Panc1 (cell line): ENCODE results near the gene YDJC. TPM values are rescaled to one million over a fixed set of nuclear protein-coding genes. Genes with fewer than 3 reads are reported as not detected.

ENCODE experiments used
- ATAC-seq: fragments of 200-7000 bp; cut with Tn5 transposase; 2 replicates; pipeline ENCODE4 v1.9.1; 2020; ENCODE audit warnings: mild to moderate bottlenecking, moderate library complexity
- Bru-seq: library from RNA; stranded (reverse); fragments of 400-500 nt; gene quantifications from one replicate; lab custom pipeline; 2021; lab: Mats Ljungman, UMichigan
- BruChase-seq, 2 experiments: library from RNA; stranded (reverse); fragments of 400-500 nt; gene quantifications; one replicate each; lab custom pipeline; 2021; lab: Mats Ljungman, UMichigan
- BruUV-seq: library from RNA; stranded (reverse); fragments of 400-500 nt; replicated peaks from 2 replicates; lab custom pipeline; 2021; lab: Mats Ljungman, UMichigan
- CTCF ChIA-PET: fragments of 300-600 bp; sonication (Branson Sonifier 250); formaldehyde crosslinking; loops from one replicate; lab custom pipeline; 2022; ENCODE audit warnings: antibody characterized with exemption; lab: Charles Lee
- POLR2A ChIA-PET: fragments of 300-600 bp; sonication (Branson Sonifier 250); formaldehyde crosslinking; loops from one replicate; lab custom pipeline; 2022; ENCODE audit warnings: antibody characterized with exemption; lab: Charles Lee
- DNase-seq: peaks from one replicate; pipeline ENCODE4 v3.0.0-alpha.2; 2010; ENCODE audit warnings: low read depth, low spot score
- H3K27ac ChIP-seq: 2 replicates; pipeline ENCODE4 v1.5.1; 2011; ENCODE audit warnings: mild to moderate bottlenecking, low read length, inconsistent platforms
- H3K27me3 ChIP-seq: fragments of 200-500 bp; sonication (Bioruptor generic); 2 replicates; pipeline ENCODE4 v1.6.0; 2014; ENCODE audit warnings: low read length, inconsistent platforms; ENCODE audit not compliant: control insufficient read depth, insufficient read depth
- H3K36me3 ChIP-seq: fragments of 200-500 bp; sonication (Bioruptor generic); 2 replicates; pipeline ENCODE4 v1.5.1; 2014; ENCODE audit warnings: inconsistent platforms, mild to moderate bottlenecking, low read length, moderate library complexity; ENCODE audit not compliant: control insufficient read depth, insufficient read depth
- H3K4me1 ChIP-seq: 2 replicates; pipeline ENCODE4 v1.5.1; 2011; ENCODE audit warnings: inconsistent platforms, mild to moderate bottlenecking, low read length, moderate library complexity; ENCODE audit not compliant: control insufficient read depth, insufficient read depth
- H3K4me3 ChIP-seq, 2 experiments: 2 replicates each; pipeline ENCODE4 v1.5.1; 2011 to 2012; ENCODE audit warnings: low read depth in 2 of 2, low read length in 2 of 2, mild to moderate bottlenecking in 2 of 2, inconsistent platforms in 1 of 2, moderate library complexity in 1 of 2
- H3K9me3 ChIP-seq: fragments of 200-500 bp; sonication (Bioruptor generic); 2 replicates; pipeline ENCODE4 v1.5.1; 2014; ENCODE audit warnings: low read depth, mild to moderate bottlenecking, inconsistent platforms, low read length, moderate library complexity; ENCODE audit not compliant: control insufficient read depth, insufficient read depth
- POLR2AphosphoS5 ChIP-seq: IDR thresholded peaks from 2 replicates; pipeline ENCODE4 v1.6.1; 2012; ENCODE audit warnings: mild to moderate bottlenecking, low read depth, low read length, moderate library complexity
- SIN3A ChIP-seq: IDR thresholded peaks from 2 replicates; pipeline ENCODE4 v1.6.1; 2012; ENCODE audit warnings: low read depth, mild to moderate bottlenecking, low read length, moderate library complexity, borderline replicate concordance; ENCODE audit not compliant: insufficient read depth
- TCF7L2 ChIP-seq: IDR thresholded peaks from 2 replicates; pipeline ENCODE4 v1.6.1; 2011; ENCODE audit warnings: mild to moderate bottlenecking, low read depth, low read length, inconsistent platforms
- in situ Hi-C: cut with HindIII; loops from 2 replicates; pipeline ENCODE4 v1.10.0; 2016; ENCODE audit warnings: low sequenced_read_pairs, low pct_unique_long_range_greater_than_20kb
- intact Hi-C: fragments of 100-400 bp; cut with micrococcal nuclease; formaldehyde crosslinking; loops from one replicate; pipeline ENCODE4 v1.10.0; 2022; ENCODE audit not compliant: unreplicated experiment
- long read RNA-seq: library from polyadenylated mRNA; unstranded; transcript quantifications from one replicate; pipeline ENCODE4 v2.0.0, GENCODE V29; 2021; ENCODE audit not compliant: unreplicated experiment
- polyA plus RNA-seq: library from polyadenylated mRNA; unstranded; fragments of >200 nt; gene quantifications from one replicate; pipeline ENCODE4 v1.2.1, GENCODE V29; 2012; ENCODE audit warnings: missing spikeins; ENCODE audit not compliant: insufficient read length
- total RNA-seq: library from RNA; stranded (reverse); gene quantifications from one replicate; pipeline ENCODE4 v1.2.1, GENCODE V29; 2021; ENCODE audit not compliant: unreplicated experiment
- TF ChIP-seq, protein P1 (sequence below), 2 experiments: IDR thresholded peaks; 2 replicates each; pipeline ENCODE4 v1.6.1; 2011 to 2012; ENCODE audit warnings: low read depth in 2 of 2, control low read depth in 1 of 2, low read length in 1 of 2, mild to moderate bottlenecking in 1 of 2, moderate library complexity in 1 of 2; ENCODE audit not compliant: insufficient read depth in 1 of 2
- TF ChIP-seq, protein P2 (sequence below): fragments of 450-650 bp; IDR thresholded peaks from 2 replicates; pipeline ENCODE4 v1.5.1; 2017; ENCODE audit warnings: mild to moderate bottlenecking

The YDJC gene, protein sequence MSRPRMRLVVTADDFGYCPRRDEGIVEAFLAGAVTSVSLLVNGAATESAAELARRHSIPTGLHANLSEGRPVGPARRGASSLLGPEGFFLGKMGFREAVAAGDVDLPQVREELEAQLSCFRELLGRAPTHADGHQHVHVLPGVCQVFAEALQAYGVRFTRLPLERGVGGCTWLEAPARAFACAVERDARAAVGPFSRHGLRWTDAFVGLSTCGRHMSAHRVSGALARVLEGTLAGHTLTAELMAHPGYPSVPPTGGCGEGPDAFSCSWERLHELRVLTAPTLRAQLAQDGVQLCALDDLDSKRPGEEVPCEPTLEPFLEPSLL
- total RNA-seq (60.6 TPM), Bru-seq, nascent RNA (percentile 72 among the genes with signal in this experiment), BruChase-seq, experiment 1, labeled RNA remaining after a 2-hour chase (percentile 72 among the genes with signal in this experiment), BruChase-seq, experiment 2, labeled RNA remaining after a 6-hour chase (percentile 87 among the genes with signal in this experiment)
- 73.2 TPM for polyA plus RNA-seq
- long read RNA-seq, transcript YDJC-205 (2 exons, 1,423 nt): minor isoform, 8 of 76 reads
- long read RNA-seq, transcript YDJC-203 (5 exons, 1,410 nt): minor isoform, 6 of 76 reads
- long read RNA-seq, transcript YDJC-201 (5 exons, 1,351 nt): major isoform, 9 of 76 reads
- long read RNA-seq, partial matches to known transcripts: 21 of 76 reads
- long read RNA-seq, other reads (novel, unspliced or antisense): 26 of 76 reads

DNA sequence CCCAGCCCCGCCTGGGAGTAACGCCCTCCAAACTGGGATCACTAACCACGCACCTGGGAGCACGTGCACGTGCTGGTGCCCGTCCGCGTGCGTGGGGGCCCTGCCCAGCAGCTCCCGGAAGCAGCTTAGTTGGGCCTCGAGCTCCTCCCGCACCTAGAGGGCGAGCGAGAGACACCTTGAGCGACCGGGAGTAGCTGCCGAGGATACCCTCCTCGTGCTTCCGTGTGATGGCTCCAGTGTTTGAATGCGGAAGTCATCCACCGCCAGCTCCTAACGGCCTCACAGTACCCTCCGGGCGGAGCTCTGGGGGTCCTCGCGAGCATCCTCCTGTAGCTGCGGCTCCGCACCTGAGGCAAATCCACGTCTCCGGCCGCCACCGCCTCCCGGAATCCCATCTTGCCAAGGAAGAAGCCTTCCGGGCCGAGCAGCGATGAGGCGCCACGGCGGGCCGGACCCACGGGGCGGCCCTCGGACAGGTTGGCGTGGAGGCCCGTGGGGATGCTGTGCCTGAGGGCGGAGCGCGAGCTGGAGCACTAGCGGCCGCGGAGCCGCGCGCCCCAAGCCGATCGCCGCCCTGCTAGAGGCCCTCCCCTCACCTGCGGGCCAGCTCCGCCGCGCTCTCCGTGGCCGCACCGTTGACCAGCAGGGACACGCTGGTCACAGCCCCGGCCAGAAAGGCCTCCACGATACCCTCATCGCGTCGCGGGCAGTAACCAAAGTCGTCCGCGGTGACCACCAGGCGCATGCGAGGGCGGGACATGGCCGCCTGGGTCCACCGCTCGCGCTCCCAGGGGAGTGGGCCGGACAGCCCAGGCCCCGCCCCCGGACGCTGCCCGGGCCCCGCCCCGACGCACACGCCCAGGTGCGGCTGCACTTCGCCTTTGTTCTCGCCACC is at the start of gene YDJC:
YDJC (minus strand) TSS at position 768 of the 895 bp plus-strand sequence; CDS start at position 760, 8 bp downstream.
- in situ Hi-C loops (no loop called here), intact Hi-C loops (no loop called here)
- ChIA-PET CTCF (interaction anchor here (0.6 to 1.7 kb wide), 5 partner anchors 10 to 729 kb away, joined by 3 to 12 read pairs (median 4); partner anchors contain the start of gene SDF2L1), POLR2A (interaction anchor here (0.6 to 0.7 kb wide), 3 partner anchors 17 to 161 kb away, joined by 3 to 9 read pairs (median 5); no protein-coding TSS in a partner anchor)
- H3K27me3 ChIP-seq: no peaks in the 10 kb centered on the region
- H3K4me3 ChIP-seq: peak within 1 kb of the TSS; percentile 65 to 86
- no peaks in the 10 kb centered on the region for H3K36me3 ChIP-seq
- H3K4me1 ChIP-seq: peaks cover 15% of the 10 kb centered on the region
- H3K9me3 ChIP-seq: no peaks in the 10 kb centered on the region
- peak; percentile 68 for DNase-seq
- BruUV-seq: TSS peak; percentile 90
- ATAC-seq: peak; percentile 92
- TF ChIP-seq SIN3A (no peak), POLR2AphosphoS5 (peak; percentile 64), TCF7L2 (no peak)
- TF ChIP-seq, protein P1, sequence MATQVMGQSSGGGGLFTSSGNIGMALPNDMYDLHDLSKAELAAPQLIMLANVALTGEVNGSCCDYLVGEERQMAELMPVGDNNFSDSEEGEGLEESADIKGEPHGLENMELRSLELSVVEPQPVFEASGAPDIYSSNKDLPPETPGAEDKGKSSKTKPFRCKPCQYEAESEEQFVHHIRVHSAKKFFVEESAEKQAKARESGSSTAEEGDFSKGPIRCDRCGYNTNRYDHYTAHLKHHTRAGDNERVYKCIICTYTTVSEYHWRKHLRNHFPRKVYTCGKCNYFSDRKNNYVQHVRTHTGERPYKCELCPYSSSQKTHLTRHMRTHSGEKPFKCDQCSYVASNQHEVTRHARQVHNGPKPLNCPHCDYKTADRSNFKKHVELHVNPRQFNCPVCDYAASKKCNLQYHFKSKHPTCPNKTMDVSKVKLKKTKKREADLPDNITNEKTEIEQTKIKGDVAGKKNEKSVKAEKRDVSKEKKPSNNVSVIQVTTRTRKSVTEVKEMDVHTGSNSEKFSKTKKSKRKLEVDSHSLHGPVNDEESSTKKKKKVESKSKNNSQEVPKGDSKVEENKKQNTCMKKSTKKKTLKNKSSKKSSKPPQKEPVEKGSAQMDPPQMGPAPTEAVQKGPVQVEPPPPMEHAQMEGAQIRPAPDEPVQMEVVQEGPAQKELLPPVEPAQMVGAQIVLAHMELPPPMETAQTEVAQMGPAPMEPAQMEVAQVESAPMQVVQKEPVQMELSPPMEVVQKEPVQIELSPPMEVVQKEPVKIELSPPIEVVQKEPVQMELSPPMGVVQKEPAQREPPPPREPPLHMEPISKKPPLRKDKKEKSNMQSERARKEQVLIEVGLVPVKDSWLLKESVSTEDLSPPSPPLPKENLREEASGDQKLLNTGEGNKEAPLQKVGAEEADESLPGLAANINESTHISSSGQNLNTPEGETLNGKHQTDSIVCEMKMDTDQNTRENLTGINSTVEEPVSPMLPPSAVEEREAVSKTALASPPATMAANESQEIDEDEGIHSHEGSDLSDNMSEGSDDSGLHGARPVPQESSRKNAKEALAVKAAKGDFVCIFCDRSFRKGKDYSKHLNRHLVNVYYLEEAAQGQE (IDR thresholded peaks at IDR 0.05; ENCODE audit: insufficient read depth in 1 of 2, low read depth in 2 of 2, low read length in 1 of 2): 0 out of 4 replicates have a peak, but pooled peaks of 1 of the 2 experiments have one; percentile 5
- TF ChIP-seq, protein P2, sequence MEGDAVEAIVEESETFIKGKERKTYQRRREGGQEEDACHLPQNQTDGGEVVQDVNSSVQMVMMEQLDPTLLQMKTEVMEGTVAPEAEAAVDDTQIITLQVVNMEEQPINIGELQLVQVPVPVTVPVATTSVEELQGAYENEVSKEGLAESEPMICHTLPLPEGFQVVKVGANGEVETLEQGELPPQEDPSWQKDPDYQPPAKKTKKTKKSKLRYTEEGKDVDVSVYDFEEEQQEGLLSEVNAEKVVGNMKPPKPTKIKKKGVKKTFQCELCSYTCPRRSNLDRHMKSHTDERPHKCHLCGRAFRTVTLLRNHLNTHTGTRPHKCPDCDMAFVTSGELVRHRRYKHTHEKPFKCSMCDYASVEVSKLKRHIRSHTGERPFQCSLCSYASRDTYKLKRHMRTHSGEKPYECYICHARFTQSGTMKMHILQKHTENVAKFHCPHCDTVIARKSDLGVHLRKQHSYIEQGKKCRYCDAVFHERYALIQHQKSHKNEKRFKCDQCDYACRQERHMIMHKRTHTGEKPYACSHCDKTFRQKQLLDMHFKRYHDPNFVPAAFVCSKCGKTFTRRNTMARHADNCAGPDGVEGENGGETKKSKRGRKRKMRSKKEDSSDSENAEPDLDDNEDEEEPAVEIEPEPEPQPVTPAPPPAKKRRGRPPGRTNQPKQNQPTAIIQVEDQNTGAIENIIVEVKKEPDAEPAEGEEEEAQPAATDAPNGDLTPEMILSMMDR: no peak; the same call in 1 of the 2 replicates
- peak within 1 kb of the TSS; percentile 88 for H3K27ac ChIP-seq

DNA sequence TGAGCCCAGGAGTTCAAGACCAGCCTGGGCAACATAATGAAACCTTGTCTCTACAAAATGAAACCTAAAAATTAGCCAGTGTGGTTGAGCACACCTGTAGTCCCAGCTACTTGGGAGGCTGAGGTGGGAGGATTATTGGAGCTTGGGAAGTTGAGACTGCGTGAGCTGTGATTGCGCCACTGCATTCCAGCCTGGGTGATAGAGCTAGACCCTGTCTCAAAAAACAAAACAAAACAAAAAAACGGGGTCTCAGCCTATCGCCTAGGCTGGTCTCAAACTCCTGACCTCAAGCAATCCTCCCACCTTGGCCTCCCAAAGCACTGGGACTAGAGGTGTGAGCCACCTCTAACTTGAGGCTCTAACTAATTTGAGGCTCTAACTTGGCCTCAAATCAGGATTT is 49.6 kb upstream of the YDJC start:
- no peaks in the 10 kb centered on the region for H3K4me1 ChIP-seq
- no peak for DNase-seq
- no peaks in the 10 kb centered on the region for H3K9me3 ChIP-seq
- ATAC-seq: no peak
- in situ Hi-C loops (no loop called here), intact Hi-C loops (no loop called here)
- H3K4me3 ChIP-seq: no peak overlapping the region
- no peak for TF ChIP-seq TCF7L2
- TF ChIP-seq, protein P1 (IDR thresholded peaks at IDR 0.05; ENCODE audit: insufficient read depth in 1 of 2, low read depth in 2 of 2, low read length in 1 of 2): no peak
- no peak for TF ChIP-seq POLR2AphosphoS5
- TF ChIP-seq, protein P2: no peak
- TF ChIP-seq SIN3A: no peak
- H3K36me3 ChIP-seq: no peaks in the 10 kb centered on the region
- ChIA-PET POLR2A (no interaction called here), CTCF (no interaction called here)
- no TSS peak for BruUV-seq
- H3K27me3 ChIP-seq: no peaks in the 10 kb centered on the region
- H3K27ac ChIP-seq: no peak overlapping the region
